ENCODE results near the gene ARSI. TPM values are rescaled to one million over a fixed set of nuclear protein-coding genes. Genes with fewer than 3 reads are reported as not detected.

The ARSI gene
- total and polyA plus RNA-seq, 2 of the 4 experiments (the other 2 are of a cell fraction) = 14.8 to 15.2 TPM

GRCh38 chr5:150315245-150315644 lies 12.5 kb upstream of the ARSI start:
- ChIA-PET POLR2A (ENCODE audit: unreplicated experiment) (no interaction called here), CTCF (no interaction called here)
- H3K9ac ChIP-seq (ENCODE audit: low read depth, low read length) = no peak overlapping the region
- no peaks in the 10 kb centered on the region for H3K27me3 ChIP-seq (ENCODE audit: control insufficient read depth, insufficient read depth, low read length)
- H2BK120ac ChIP-seq (ENCODE audit: low read depth, low read length) = no peak overlapping the region
- no peak overlapping the region for H4K91ac ChIP-seq (ENCODE audit: insufficient read depth, low read depth, low read length)
- no peak overlapping the region for H3K4me3 ChIP-seq (ENCODE audit: insufficient read depth, low read depth, low read length)
- TF ChIP-seq CEBPB (IDR thresholded peaks at IDR 0.05; ENCODE audit: low read depth, low read length) = peak; percentile 77
- TF ChIP-seq MAFK (IDR thresholded peaks at IDR 0.05; ENCODE audit: low read depth, low read length) = no peak
- no peak overlapping the region for H3K23ac ChIP-seq (ENCODE audit: low read depth, low read length)
- H3K79me1 ChIP-seq (ENCODE audit: low read depth in 1 of 2, low read length in 2 of 2) = peaks cover 0 to 8% of the 10 kb centered on the region in 2 experiments; a peak in 2 of 4 replicates
- no peak overlapping the region for H3K14ac ChIP-seq (replicated peaks; ENCODE audit: low read depth, low read length)
- peaks cover 5% of the 10 kb centered on the region; the same call in 1 of the 2 replicates for H4K20me1 ChIP-seq (ENCODE audit: insufficient read depth, low read length)
- H3K36me3 ChIP-seq (ENCODE audit: control insufficient read depth, insufficient read depth, low read length) = no peaks in the 10 kb centered on the region
- H3K4ac ChIP-seq (ENCODE audit: low read depth, low read length) = no peak overlapping the region
- peaks cover 31% of the 10 kb centered on the region for H3K4me1 ChIP-seq (ENCODE audit: control insufficient read depth, insufficient read depth, low read length)
- H2BK15ac ChIP-seq (ENCODE audit: low read depth, low read length) = no peak overlapping the region; the same call in 2 of the 3 replicates
- H4K8ac ChIP-seq (ENCODE audit: low read depth in 2 of 2, low read length in 2 of 2) = no peak overlapping the region
- H2AK5ac ChIP-seq (ENCODE audit: low read depth, low read length) = no peak overlapping the region
- dilution Hi-C loops (cut with HindIII; ENCODE audit: low sequenced_read_pairs, unreplicated experiment) (no loop called here), intact Hi-C loops (cut with micrococcal nuclease) (no loop called here), in situ Hi-C loops (cut with MboI; ENCODE audit: low sequenced_read_pairs) (no loop called here)
- no peak overlapping the region for H4K5ac ChIP-seq (ENCODE audit: low read depth, low read length)
- no peak overlapping the region for H2AK9ac ChIP-seq (replicated peaks; ENCODE audit: low read depth, low read length, poor library complexity)
- BruUV-seq (replicated peaks) = no TSS peak
- H3K9me1 ChIP-seq (ENCODE audit: insufficient read depth, low read length) = peaks cover 34% of the 10 kb centered on the region
- H3K9me3 ChIP-seq (ENCODE audit: control insufficient read depth, insufficient read depth, low read length) = no peaks in the 10 kb centered on the region
- no peak overlapping the region for H3K18ac ChIP-seq (ENCODE audit: low read depth, low read length)
- ATAC-seq (ENCODE audit: low read depth) (no peak), DNase-seq (no peak)
- no peak overlapping the region for H3K4me2 ChIP-seq (ENCODE audit: low read depth, low read length)
- WGBS, 2 experiments (ENCODE audit: extremely low coverage in 2 of 2, insufficient read length in 1 of 2) = 85% methylated on average over 2 of the region's 4 CpGs; no CpG with 5 or more reads in 1 of the 2 experiments
- no peak overlapping the region for H2BK5ac ChIP-seq (ENCODE audit: low read depth, low read length, poor library complexity, severe bottlenecking)
- H2BK20ac ChIP-seq (ENCODE audit: low read depth, low read length) = peak overlapping the region; percentile 5; the same call in 1 of the 2 replicates
- H3K56ac ChIP-seq (ENCODE audit: extremely low read depth, insufficient read depth, low read length) = no peak overlapping the region
- H2AFZ ChIP-seq (replicated peaks; ENCODE audit: low read length, poor library complexity) = no peak overlapping the region
- no peak overlapping the region for H3K27ac ChIP-seq (ENCODE audit: insufficient read depth, low read length)
